Neural crest cell (in vitro differentiated cells): Measurements from ENCODE around the gene HMOX1. TPM values are rescaled to one million over a fixed set of nuclear protein-coding genes. Genes with fewer than 3 reads are reported as not detected.

Source experiments
- DNase-seq: peaks from one replicate; pipeline ENCODE4 v3.0.0; 2021; ENCODE audit warnings: low read depth, mixed read lengths, low spot score
- H3K27ac Mint-ChIP-seq: one replicate; pipeline ENCODE4 v1.8.0; 2021; ENCODE audit warnings: mild to moderate bottlenecking, mixed read lengths; ENCODE audit not compliant: unreplicated experiment
- H3K27me3 Mint-ChIP-seq: 2 replicates; pipeline ENCODE4 v1.8.0; 2021; ENCODE audit warnings: low read depth, mild to moderate bottlenecking, mixed read lengths
- H3K36me3 Mint-ChIP-seq: 2 replicates; pipeline ENCODE4 v1.8.0; 2021; ENCODE audit warnings: low read depth, mild to moderate bottlenecking, mixed read lengths
- H3K4me1 Mint-ChIP-seq: 2 replicates; pipeline ENCODE4 v1.8.0; 2021; ENCODE audit warnings: mixed read lengths
- H3K4me3 Mint-ChIP-seq: one replicate; pipeline ENCODE4 v1.8.0; 2021; ENCODE audit warnings: mild to moderate bottlenecking, mixed read lengths
- H3K9me3 Mint-ChIP-seq: 2 replicates; pipeline ENCODE4 v1.8.0; 2021; ENCODE audit warnings: mixed read lengths
- total RNA-seq: library from RNA; stranded (reverse); gene quantifications from 2 replicates; pipeline ENCODE4 v1.2.1, GENCODE V29; 2021
- TF ChIP-seq, protein P1 (sequence below): fragments of 200-600 bp; sonication (generic); conservative IDR thresholded peaks from 2 replicates; pipeline ENCODE4 v1.5.0; 2021; ENCODE audit warnings: antibody characterized with exemption, mild to moderate bottlenecking

The HMOX1 gene
- total RNA-seq, 1 donor from 2014 or later: 2.4 TPM

DNA sequence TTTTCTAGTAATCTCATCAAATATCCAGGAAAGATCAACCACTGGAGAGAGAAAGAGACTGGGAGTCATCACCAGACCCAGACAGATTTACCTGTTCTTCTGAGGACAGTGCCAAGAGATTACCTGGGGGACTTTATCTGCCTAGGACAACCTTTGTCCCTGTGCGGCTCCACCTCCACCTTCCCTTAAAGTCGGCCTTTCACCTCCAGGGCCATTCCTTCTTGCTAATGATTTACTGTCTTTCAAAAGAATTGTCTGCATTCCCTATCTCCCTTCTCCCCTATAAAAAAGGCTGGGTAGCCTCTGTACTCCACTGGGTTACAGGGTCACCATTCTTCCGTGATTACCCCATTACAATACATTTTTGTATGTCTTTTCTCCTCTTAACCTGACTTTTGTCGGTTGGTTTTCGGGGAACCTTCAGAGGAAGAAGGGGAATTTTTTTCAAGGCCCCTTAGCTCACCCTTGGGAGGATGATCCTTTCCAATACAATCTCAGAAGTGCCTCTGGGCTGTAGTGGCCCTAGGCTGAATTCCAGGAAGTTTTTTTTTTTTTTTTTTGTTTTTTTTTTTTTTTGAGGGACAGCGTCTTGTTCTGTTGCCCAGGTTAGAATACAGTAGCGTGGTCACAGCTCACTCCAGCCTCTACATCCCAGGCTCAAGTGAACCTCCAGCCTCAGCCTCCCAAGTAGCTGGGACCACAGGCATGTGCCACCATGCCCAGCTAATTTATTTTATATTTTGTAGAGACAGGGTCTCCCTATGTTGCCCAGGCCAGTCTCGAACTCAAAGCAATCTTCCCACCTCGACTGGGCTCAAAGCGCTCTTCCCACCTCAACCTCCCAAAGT, 1.5 kb upstream of the HMOX1 start:
- H3K27me3 Mint-ChIP-seq: peaks cover 12% of the 10 kb centered on the region
- H3K4me1 Mint-ChIP-seq: peaks cover 52% of the 10 kb centered on the region
- peak overlapping the region; percentile 49 for H3K4me3 Mint-ChIP-seq
- TF ChIP-seq, protein P1, sequence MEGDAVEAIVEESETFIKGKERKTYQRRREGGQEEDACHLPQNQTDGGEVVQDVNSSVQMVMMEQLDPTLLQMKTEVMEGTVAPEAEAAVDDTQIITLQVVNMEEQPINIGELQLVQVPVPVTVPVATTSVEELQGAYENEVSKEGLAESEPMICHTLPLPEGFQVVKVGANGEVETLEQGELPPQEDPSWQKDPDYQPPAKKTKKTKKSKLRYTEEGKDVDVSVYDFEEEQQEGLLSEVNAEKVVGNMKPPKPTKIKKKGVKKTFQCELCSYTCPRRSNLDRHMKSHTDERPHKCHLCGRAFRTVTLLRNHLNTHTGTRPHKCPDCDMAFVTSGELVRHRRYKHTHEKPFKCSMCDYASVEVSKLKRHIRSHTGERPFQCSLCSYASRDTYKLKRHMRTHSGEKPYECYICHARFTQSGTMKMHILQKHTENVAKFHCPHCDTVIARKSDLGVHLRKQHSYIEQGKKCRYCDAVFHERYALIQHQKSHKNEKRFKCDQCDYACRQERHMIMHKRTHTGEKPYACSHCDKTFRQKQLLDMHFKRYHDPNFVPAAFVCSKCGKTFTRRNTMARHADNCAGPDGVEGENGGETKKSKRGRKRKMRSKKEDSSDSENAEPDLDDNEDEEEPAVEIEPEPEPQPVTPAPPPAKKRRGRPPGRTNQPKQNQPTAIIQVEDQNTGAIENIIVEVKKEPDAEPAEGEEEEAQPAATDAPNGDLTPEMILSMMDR: no peak
- H3K27ac Mint-ChIP-seq: peak overlapping the region; percentile 37
- H3K9me3 Mint-ChIP-seq: no peaks in the 10 kb centered on the region
- H3K36me3 Mint-ChIP-seq: no peaks in the 10 kb centered on the region
- DNase-seq: no peak

DNA sequence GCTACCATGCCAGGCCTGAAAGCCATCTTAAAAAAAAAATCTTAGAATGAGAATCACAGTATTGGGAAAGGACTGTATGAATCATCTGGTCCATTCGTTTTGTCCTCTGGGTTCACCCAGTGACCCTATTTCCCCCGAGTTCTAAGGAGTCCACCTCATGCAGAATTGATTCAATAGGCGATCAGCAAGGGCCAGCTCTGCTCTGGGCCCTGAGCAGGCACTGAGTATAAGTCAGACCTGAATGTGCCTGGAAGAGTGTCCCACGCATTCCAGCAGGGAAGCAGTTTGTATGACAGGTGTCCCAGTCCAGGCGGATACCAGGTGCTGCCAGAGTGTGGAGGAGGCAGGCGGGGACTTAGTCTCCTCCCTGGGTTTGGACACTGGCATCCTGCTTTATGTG, 883 bp upstream of the HMOX1 start:
- H3K9me3 Mint-ChIP-seq: no peaks in the 10 kb centered on the region
- peak overlapping the region; percentile 50 for H3K4me3 Mint-ChIP-seq
- peaks cover 12% of the 10 kb centered on the region for H3K27me3 Mint-ChIP-seq
- H3K4me1 Mint-ChIP-seq: peaks cover 52% of the 10 kb centered on the region
- H3K27ac Mint-ChIP-seq: peak overlapping the region; percentile 37
- TF ChIP-seq, protein P1: no peak
- no peaks in the 10 kb centered on the region for H3K36me3 Mint-ChIP-seq
- DNase-seq: no peak

DNA sequence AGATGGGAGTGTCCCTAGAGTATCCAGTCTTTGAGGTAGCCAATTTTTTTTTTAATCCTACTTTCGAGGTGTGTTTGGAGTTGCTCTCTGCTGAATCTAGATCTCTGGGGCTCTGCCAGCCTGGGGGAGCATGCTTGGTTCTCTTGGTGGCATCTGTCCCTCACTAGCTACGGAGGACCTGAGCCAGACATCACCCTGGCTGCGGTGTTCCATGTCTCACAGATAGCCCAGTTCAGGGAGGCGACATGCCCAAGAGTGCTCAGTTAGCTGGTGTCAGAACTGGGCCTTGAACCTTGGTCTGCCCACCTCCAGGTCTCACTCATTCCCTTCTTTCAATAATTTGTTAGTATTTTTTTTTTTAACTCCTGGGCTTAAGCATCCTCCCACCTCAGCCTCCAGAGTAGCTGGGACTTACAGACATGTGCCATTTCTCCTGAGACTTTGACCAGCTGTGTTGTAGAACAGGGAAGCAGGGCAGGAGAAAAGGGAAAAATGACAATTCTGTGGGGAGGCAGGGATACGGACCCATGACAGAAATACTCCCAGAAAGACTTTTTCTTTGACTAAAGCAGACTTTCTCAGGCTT, 621 bp downstream of the HMOX1 start:
- TF ChIP-seq, protein P1: no peak
- no peak for DNase-seq
- H3K27ac Mint-ChIP-seq: no peak overlapping the region
- no peaks in the 10 kb centered on the region for H3K36me3 Mint-ChIP-seq
- peak overlapping the region; percentile 44 for H3K4me3 Mint-ChIP-seq
- peaks cover 44% of the 10 kb centered on the region for H3K4me1 Mint-ChIP-seq
- peaks cover 12% of the 10 kb centered on the region for H3K27me3 Mint-ChIP-seq
- no peaks in the 10 kb centered on the region for H3K9me3 Mint-ChIP-seq

DNA sequence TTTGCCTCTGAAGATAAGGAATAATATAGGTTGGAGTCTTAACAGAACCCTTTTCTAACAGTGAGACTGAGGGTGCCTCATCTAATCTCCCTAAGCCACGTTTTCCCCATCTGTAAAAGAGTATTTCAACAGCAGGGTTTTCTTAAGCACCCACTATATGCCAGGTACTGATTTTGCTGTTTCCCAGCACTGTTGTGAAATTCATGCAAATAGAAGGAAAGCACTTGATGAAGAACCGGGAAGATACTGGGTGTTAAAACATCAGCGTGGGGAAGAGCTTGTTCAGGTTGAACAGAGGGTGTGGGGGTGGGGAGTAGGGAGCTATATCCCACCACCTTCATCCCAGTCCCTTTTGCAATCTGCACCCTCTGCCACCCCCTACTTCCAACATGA, 2.8 kb downstream of the HMOX1 start:
- Mint-ChIP-seq H3K4me3 (no peak overlapping the region), H3K9me3 (no peaks in the 10 kb centered on the region), H3K27ac (no peak overlapping the region), H3K27me3 (peaks cover 9% of the 10 kb centered on the region), H3K4me1 (peaks cover 25% of the 10 kb centered on the region), H3K36me3 (no peaks in the 10 kb centered on the region)
- TF ChIP-seq, protein P1: no peak
- DNase-seq: no peak

DNA sequence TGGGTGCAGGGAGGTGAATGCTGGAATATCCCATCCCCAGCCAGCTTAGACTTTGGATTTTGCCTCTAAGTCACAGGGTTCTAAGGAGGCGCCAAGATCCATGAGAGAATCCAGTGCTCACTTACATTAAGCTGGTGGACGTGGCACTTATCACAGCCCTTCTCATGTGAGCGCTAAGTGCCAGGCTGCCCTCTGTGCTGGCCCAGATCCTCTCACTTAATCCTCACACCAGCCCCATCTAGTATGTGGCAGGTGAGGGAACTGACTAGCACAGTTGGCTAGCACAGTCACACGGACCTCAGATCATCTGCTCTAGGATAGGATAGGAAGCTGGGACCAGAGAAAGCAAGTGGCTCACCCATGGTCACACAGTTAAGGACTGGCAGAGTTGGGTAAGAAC, 3.6 kb downstream of the HMOX1 start:
- H3K27ac Mint-ChIP-seq: no peak overlapping the region
- H3K27me3 Mint-ChIP-seq: peaks cover 9% of the 10 kb centered on the region
- no peak for DNase-seq
- no peaks in the 10 kb centered on the region for H3K36me3 Mint-ChIP-seq
- no peak overlapping the region for H3K4me3 Mint-ChIP-seq
- TF ChIP-seq, protein P1: no peak
- no peaks in the 10 kb centered on the region for H3K9me3 Mint-ChIP-seq
- H3K4me1 Mint-ChIP-seq: peaks cover 17% of the 10 kb centered on the region
